Duodenal mucosa (tissue), 2 donors: Measurements from ENCODE around the gene TUBB6.

Experiments used
- H3K27ac ChIP-seq: one replicate; pipeline ENCODE4 v1.7.0; 2013; ENCODE audit warnings: low read depth, low read length
- H3K27me3 ChIP-seq, 2 donors: one replicate each; pipeline ENCODE4 v1.7.0; 2013; ENCODE audit warnings: low read length in 2 of 2, control low read depth in 1 of 2; ENCODE audit not compliant: insufficient read depth in 2 of 2, control insufficient read depth in 1 of 2
- H3K36me3 ChIP-seq, 2 donors: one replicate each; pipeline ENCODE4 v1.7.0; 2013; ENCODE audit warnings: low read length in 2 of 2, control low read depth in 1 of 2; ENCODE audit not compliant: insufficient read depth in 2 of 2, control insufficient read depth in 1 of 2
- H3K4me1 ChIP-seq, 2 donors: one replicate each; pipeline ENCODE4 v1.7.0; 2013; ENCODE audit warnings: low read length in 2 of 2, control low read depth in 1 of 2; ENCODE audit not compliant: insufficient read depth in 2 of 2, control insufficient read depth in 1 of 2
- H3K4me3 ChIP-seq, 2 donors: one replicate each; pipeline ENCODE4 v1.7.0; 2013; ENCODE audit warnings: low read length in 2 of 2, low read depth in 1 of 2
- H3K9ac ChIP-seq, 2 donors: one replicate each; pipeline ENCODE4 v1.7.0; 2013; ENCODE audit warnings: low read length in 2 of 2, low read depth in 1 of 2
- H3K9me3 ChIP-seq, 2 donors: one replicate each; pipeline ENCODE4 v1.7.0; 2013; ENCODE audit warnings: low read length in 2 of 2, control low read depth in 1 of 2; ENCODE audit not compliant: control insufficient read depth in 1 of 2

TUBB6 gene

DNA sequence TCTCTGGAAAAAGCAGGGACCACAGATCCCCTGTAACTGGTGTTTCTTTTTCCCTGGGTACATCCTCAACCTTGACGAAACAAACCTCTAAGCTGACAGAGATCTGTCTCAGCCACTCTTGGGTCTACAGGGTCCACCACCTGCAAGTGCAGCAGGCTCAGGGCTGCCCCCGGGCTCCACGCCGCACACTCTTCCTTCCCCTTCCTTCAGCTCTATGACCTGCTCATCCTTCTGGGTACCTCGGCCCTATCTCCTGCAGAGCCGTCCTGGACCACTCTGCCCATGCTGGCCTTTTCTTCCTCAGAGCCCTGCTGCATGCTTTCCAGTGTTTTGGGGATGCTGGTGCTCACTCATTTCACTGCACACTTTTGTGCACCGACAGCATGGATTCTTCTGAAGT, 27.5 kb downstream of the TUBB6 start:
- H3K27me3 ChIP-seq, result no peaks in the 10 kb centered on the region
- H3K36me3 ChIP-seq, result peaks cover 32 to 65% of the 10 kb centered on the region in 2 donors
- no peak overlapping the region for H3K4me3 ChIP-seq
- no peak overlapping the region for H3K27ac ChIP-seq
- H3K9me3 ChIP-seq, result no peaks in the 10 kb centered on the region
- H3K4me1 ChIP-seq, result peaks cover 12 to 24% of the 10 kb centered on the region in 2 donors
- no peak overlapping the region for H3K9ac ChIP-seq

DNA sequence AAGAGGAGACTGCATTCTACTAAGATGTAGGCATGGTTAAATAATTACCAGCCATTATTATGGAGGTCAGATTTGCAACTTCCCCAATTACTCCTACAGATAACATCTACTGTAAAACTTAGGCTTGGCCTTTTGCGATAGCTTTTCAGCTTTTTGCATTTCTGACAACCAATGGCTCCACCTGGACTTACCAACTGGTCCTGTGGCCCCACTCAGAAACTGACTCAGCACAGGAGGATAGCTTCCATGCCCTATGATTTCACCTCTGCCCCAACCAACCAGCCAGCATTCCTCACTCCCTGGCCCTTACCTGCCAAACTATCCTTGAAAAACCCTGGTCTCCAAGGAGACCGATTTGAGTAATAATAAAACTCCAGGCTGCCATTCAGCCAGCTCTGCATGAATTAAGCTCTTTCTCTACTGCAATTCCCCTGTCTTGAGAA, 28.2 kb downstream of the TUBB6 start:
- Histone ChIP-seq H3K9me3 (no peaks in the 10 kb centered on the region), H3K27ac (no peak overlapping the region), H3K4me3 (no peak overlapping the region), H3K36me3 (peaks cover 29 to 66% of the 10 kb centered on the region in 2 donors), H3K4me1 (peaks cover 12 to 24% of the 10 kb centered on the region in 2 donors), H3K27me3 (no peaks in the 10 kb centered on the region), H3K9ac (no peak overlapping the region)

DNA sequence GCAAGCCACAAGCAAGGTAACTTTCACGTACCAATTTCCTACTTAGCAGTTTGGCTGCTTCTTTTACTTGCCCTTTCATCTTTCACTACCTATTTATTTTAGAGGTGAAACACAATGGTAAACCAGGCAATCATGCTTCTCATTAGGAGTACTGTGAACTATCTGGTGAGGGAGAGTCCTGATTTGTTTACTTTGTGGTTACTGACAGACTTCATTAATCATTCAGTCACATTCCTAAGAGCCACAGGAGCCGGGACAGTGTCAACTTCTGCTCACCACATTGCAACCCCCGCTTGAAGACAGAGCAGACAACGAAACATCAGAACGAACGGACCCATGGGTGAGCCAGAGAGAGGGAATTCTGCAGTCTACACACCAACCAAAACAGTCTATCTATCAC, 28.8 kb downstream of the TUBB6 start:
- H3K4me3 ChIP-seq, result no peak overlapping the region
- H3K36me3 ChIP-seq, result peaks cover 35 to 72% of the 10 kb centered on the region in 2 donors
- H3K27ac ChIP-seq, result no peak overlapping the region
- no peaks in the 10 kb centered on the region for H3K9me3 ChIP-seq
- H3K27me3 ChIP-seq, result no peaks in the 10 kb centered on the region
- H3K9ac ChIP-seq, result no peak overlapping the region
- peaks cover 12 to 24% of the 10 kb centered on the region in 2 donors for H3K4me1 ChIP-seq

DNA sequence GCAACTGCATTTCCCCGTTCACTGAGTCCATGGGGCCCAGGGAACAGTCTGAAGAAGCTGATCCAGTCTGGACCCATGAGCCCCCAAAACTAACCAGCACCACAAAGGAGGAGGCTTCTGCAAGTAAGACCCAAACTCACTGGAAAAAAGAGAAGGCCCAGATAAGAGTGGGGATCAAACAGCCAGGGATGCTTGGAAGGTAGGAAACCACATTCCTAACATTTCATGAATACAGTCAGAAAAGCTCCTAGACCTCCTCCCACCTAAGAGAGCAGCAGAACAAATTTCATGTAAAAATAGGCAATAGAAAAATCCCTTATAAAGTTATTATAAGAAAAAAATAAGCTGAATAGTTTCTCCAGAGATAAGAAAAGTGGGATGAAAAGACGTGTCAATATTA, 30.3 kb downstream of the TUBB6 start:
- peaks cover 46 to 87% of the 10 kb centered on the region in 2 donors for H3K36me3 ChIP-seq
- no peak overlapping the region for H3K27ac ChIP-seq
- no peaks in the 10 kb centered on the region for H3K9me3 ChIP-seq
- H3K4me3 ChIP-seq, result no peak overlapping the region
- peaks cover 12 to 24% of the 10 kb centered on the region in 2 donors for H3K4me1 ChIP-seq
- H3K9ac ChIP-seq, result no peak overlapping the region
- H3K27me3 ChIP-seq, result no peaks in the 10 kb centered on the region

DNA sequence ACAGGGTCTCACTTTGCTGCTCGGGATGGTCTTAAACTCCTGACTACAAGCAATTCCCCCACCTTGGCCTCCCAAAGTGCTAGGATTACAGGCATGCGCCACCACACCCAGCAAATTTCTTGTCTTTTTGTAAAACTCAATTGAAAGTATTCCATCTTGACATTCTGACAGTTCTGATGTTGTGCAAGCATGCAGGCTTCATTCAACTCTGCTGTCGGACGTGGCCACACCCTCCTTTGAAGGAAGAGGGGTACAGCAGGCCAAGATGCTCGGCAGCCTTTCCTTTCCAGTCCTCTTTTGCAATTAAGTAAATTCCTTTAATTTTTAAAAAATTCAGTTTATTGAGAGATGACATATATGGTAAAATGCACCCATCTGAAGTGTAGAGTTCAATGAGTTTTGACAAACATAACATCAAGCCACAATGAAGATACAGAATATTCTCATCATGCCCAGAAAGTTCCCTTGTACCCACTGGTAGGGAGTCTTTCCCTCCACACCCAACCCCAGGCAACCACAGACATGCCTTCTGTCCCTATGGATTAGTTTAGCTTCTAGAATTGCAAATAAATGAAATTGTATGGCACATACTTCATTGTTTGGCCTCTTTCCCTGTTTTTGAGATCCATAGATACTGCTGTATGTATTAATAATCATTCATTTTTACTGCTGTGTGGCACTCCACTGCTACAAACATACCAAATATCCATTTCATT, 33.1 kb downstream of the TUBB6 start:
- no peaks in the 10 kb centered on the region for H3K27me3 ChIP-seq

DNA sequence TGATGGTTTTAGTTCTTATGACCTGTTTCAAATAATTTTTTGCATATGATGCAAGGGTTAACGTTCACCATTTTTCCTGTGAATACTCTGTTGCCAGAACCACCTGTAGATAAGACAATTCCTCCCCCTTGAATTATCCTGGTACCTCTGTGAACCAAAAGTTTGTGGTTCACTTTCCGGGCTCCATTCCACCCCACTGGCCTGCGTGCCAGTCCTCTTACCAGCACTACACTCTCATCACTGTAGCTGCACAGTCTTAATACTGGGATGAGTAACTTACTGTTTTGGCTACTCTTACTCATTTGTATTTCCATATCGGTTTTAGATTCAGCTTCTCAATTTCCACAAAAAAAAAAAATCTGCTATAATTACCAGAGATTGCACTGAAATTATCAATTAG, 34.6 kb downstream of the TUBB6 start:
- H3K4me1 ChIP-seq, result peaks cover 0 to 5% of the 10 kb centered on the region in 2 donors
- H3K9ac ChIP-seq, result no peak overlapping the region
- H3K9me3 ChIP-seq, result no peaks in the 10 kb centered on the region
- no peaks in the 10 kb centered on the region for H3K27me3 ChIP-seq
- no peak overlapping the region for H3K4me3 ChIP-seq
- no peak overlapping the region for H3K27ac ChIP-seq
- peaks cover 45 to 85% of the 10 kb centered on the region in 2 donors for H3K36me3 ChIP-seq

More for the DNA sequence above, 33.1 kb downstream of the TUBB6 start:
- no peak overlapping the region for H3K9ac ChIP-seq
- H3K9me3 ChIP-seq, result no peaks in the 10 kb centered on the region
- H3K4me1 ChIP-seq, result peaks cover 10 to 19% of the 10 kb centered on the region in 2 donors
- H3K27ac ChIP-seq, result no peak overlapping the region
- H3K4me3 ChIP-seq, result no peak overlapping the region
- H3K36me3 ChIP-seq, result peaks cover 45 to 87% of the 10 kb centered on the region in 2 donors

DNA sequence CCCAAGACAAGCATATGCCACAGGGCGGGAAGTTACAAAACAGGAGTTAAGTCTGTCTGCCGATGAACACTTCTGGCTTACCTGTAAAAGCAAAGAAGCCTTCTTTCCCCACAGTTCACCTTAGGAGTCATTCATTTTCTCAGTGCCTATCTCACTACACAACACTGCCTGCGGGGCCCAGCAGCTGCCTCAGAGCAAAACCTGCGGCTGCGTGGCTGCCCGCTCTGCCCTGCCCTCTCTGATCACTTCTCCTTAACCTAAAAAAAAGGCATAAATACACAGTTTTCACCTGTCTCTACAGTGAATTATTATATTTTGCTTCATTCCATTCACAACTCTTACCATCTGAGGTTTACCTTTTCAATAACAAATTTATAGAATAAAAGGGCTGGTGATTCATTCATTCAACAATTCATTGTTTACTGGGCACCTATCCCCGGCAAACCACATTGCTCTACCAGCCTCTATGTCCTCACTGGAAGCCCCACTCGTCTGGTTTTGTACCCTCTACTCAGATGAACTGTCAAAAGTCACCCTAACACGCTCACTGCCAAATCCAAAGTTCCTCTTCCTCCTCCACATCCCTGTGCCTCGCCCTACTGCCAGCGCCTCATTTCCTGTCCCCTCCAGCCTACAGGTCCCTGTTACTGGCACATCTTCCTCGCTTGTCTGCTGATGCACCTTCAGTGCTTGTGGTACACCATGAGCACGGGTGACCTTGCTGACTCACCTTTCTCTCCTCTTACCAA, 37.6 kb downstream of the TUBB6 start:
- H3K27me3 ChIP-seq, result no peaks in the 10 kb centered on the region
- H3K9me3 ChIP-seq, result no peaks in the 10 kb centered on the region
- no peak overlapping the region for H3K9ac ChIP-seq
- H3K4me1 ChIP-seq, result no peaks in the 10 kb centered on the region
- H3K4me3 ChIP-seq, result no peak overlapping the region
- peaks cover 54 to 90% of the 10 kb centered on the region in 2 donors for H3K36me3 ChIP-seq
- H3K27ac ChIP-seq, result no peak overlapping the region

DNA sequence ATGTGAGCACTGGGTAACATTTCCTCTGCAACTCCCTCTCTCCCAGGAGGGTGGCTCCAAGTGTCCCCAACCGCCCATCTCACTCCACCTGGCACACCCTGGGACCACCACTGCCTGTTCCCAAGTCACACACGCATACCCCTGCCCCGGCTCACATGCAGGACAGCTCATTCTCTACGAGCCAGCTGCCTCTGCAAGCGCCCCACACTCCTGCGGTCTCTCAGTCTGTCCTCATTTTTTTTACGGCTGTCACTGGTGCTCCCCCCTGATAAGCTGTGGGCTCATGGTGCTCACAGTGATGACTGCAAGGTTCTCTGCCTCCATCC, 38.2 kb downstream of the TUBB6 start:
- H3K4me1 ChIP-seq, result no peaks in the 10 kb centered on the region
- H3K36me3 ChIP-seq, result peaks cover 59 to 90% of the 10 kb centered on the region in 2 donors
- no peak overlapping the region for H3K27ac ChIP-seq
- no peak overlapping the region for H3K4me3 ChIP-seq
- no peak overlapping the region for H3K9ac ChIP-seq
- no peaks in the 10 kb centered on the region for H3K9me3 ChIP-seq
- H3K27me3 ChIP-seq, result no peaks in the 10 kb centered on the region

DNA sequence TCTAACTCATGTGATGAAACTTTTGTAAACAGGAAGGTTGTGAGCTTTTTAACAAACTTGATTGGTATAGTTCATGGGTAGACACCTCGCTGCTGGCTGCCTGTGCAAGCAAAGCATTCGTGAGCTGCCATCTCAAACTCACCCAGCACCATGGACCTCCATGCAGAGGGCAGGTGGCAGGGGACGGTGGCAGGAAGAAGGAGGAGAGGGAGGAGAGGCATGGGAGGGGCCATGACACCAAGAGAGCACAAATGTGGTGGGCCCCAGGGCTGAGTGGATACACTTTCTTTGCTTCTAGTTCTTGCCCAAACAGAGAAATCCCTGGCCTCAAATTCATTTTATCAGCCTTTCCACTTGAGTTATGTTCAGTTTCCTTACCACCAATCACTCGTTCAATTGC, 39.9 kb downstream of the TUBB6 start:
- no peaks in the 10 kb centered on the region for H3K27me3 ChIP-seq
- H3K9me3 ChIP-seq, result no peaks in the 10 kb centered on the region

DNA sequence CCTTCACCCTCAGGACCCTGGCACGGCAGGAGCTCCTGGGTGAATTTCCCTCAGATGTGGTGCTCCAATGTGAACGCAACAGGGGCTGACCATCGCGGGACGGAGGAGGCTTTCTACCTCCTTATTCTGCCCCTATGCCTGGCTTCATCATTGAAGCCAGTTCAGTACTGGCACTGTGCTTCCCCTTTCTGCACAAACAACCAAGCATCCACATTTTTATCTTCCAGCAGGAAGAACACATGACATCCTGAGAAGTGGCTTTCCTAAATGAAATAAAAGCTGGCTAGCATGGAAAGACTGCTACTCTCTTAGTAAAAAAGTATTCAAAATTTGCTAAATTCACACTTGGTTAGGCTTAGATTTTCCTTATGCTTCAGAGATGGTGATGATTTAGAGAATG, 44.1 kb downstream of the TUBB6 start:
- Histone ChIP-seq H3K27me3 (no peaks in the 10 kb centered on the region), H3K4me1 (no peaks in the 10 kb centered on the region), H3K4me3 (no peak overlapping the region), H3K36me3 (peaks cover 45 to 88% of the 10 kb centered on the region in 2 donors), H3K9me3 (no peaks in the 10 kb centered on the region), H3K27ac (no peak overlapping the region), H3K9ac (no peak overlapping the region)

More for the DNA sequence above, 39.9 kb downstream of the TUBB6 start:
- H3K9ac ChIP-seq, result no peak overlapping the region
- H3K36me3 ChIP-seq, result peaks cover 54 to 89% of the 10 kb centered on the region in 2 donors
- no peak overlapping the region for H3K4me3 ChIP-seq
- H3K4me1 ChIP-seq, result no peaks in the 10 kb centered on the region
- no peak overlapping the region for H3K27ac ChIP-seq
